GDM1 (cell line): ENCODE data around the gene ADORA2A.
"Not testable (repeated sequence)": the region's sequence is repeated elsewhere in the genome, so short reads cannot be mapped to it uniquely, and the experiment has no call there.

ENCODE experiments used
- DNase-seq: peaks from one replicate; lab custom pipeline; 2025; lab: John Stamatoyannopoulos, UW

The ADORA2A gene

DNA sequence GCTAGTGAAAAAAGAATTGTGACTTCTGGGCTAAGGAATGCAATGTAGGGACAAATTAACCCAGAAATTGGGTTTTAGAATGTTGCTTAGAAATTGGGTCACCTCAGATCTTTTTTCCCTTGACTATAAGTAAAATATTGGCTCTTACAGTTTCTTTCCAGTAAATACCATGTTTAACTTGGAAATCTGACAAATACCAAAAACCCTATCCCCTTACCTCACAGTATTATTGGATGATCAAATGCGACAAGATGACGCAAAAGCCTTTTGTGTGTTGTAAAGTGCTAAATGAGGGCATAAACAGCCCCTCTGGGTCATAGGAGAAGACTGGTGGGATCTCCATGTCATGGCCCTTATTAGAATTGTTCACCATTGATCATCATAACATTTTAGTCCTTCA lies 61.6 kb downstream of the ADORA2A start:
- no peak for DNase-seq

DNA sequence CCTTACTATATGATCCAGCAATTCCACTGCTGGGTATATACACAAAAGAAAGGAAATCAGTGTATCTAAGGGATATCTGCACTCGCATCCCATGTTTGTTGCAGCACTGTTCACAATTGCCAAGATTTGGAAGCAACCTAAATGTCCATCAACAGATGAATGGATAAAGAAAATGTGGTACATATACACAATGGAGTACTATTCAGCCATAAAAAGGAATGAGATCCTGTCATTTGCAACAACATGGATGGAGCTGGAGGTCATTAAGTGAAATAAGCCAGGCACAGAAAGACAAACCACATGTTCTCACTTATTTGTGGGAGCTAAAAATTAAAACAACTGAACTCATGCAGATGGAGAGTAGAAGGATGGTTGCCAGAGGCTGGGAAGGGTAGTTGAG lies 62.0 kb downstream of the ADORA2A start:
- DNase-seq: not testable (repeated sequence)
